Neutrophil (primary cell): ENCODE data around the gene TRIOBP.

Experiments used
- H3K27ac ChIP-seq: fragments of 200-600 bp; sonication (generic); 2 replicates; pipeline ENCODE4 v1.5.1; 2016; ENCODE audit warnings: mild to moderate bottlenecking, moderate library complexity
- H3K27me3 ChIP-seq: fragments of 200-600 bp; sonication (generic); 2 replicates; pipeline ENCODE4 v1.6.0; 2016; ENCODE audit warnings: mild to moderate bottlenecking
- H3K36me3 ChIP-seq: fragments of 200-600 bp; sonication (generic); 2 replicates; pipeline ENCODE4 v1.5.1; 2017
- H3K4me1 ChIP-seq, 2 experiments: fragments of 200-600 bp in 1 of 2; sonication (generic) in 1 of 2; 1 replicate in 1 of 2; 2 replicates in 1 of 2; pipeline versions ENCODE4 v1.5.1 to v1.6.1; 2013 to 2016; ENCODE audit warnings: low read depth in 1 of 2, low read length in 1 of 2, mild to moderate bottlenecking in 1 of 2, moderate library complexity in 1 of 2; ENCODE audit not compliant: control insufficient read depth in 1 of 2, insufficient read depth in 1 of 2
- H3K4me3 ChIP-seq, 2 experiments: fragments of 200-600 bp in 1 of 2; sonication (generic) in 1 of 2; 1 replicate in 1 of 2; 2 replicates in 1 of 2; pipeline ENCODE4 v1.5.1; 2013 to 2016; ENCODE audit warnings: low read depth in 1 of 2, low read length in 1 of 2, mild to moderate bottlenecking in 1 of 2, moderate library complexity in 1 of 2
- H3K9me3 ChIP-seq: fragments of 200-600 bp; sonication (generic); 2 replicates; pipeline ENCODE4 v1.5.1; 2016
- CTCF ChIP-seq: fragments of 200-600 bp; sonication (generic); IDR thresholded peaks from 2 replicates; pipeline ENCODE4 v1.5.1; 2016; ENCODE audit warnings: antibody characterized with exemption

TRIOBP gene

DNA sequence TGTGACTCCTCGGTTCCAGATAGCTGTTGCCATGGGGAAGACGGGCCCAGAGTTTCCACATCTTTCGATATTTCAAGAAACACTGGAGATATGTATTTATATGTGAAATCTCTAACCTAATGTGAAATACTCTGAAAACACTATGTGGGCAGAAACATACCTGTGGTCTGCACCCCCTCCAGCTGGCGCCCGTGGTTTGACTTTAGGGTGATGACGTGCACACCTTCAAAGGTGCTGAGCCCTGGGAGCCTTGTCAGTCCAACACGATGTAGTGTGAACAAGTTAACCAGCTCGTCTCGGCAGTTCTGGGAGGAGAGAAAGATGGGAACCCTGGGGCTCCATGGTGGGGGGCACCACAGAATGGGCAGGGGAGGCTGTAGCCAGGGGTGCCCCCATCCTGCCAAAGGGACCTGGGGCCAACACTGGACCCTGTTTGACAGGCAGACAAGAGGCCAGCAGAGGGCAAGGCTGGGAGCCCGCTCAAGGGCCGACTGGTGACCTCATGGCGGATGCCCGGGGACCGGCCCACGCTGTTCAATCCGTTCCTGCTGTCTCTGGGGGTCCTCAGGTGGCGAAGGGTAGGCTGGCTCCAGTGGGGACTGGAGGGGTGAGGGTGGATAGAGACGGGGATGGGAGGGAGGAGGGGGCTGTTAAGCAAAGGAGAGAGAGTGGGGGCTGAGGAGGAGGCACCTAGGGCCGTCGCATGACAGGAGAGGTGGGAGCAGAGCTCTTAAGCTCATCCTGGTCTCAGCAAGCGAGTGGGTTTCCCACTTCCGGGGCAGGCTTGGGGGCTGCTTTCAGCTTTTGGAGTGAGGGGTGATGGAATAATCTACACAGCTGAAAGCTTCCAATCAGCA is 43.8 kb downstream of the TRIOBP start:
- Histone ChIP-seq H3K4me3 (peak overlapping the region; percentile 53 to 56), H3K27ac (peak overlapping the region; percentile 96), H3K9me3 (no peaks in the 10 kb centered on the region), H3K36me3 (peaks cover 10% of the 10 kb centered on the region), H3K27me3 (no peaks in the 10 kb centered on the region), H3K4me1 (peaks cover 82 to 84% of the 10 kb centered on the region in 2 experiments)
- TF ChIP-seq CTCF: no peak

GRCh38 chr22:37741312-37741795 is 44.5 kb downstream of the TRIOBP start:
- TF ChIP-seq CTCF: no peak
- H3K9me3 ChIP-seq: no peaks in the 10 kb centered on the region
- H3K4me3 ChIP-seq: peak overlapping the region; percentile 53 to 56
- H3K4me1 ChIP-seq: peaks cover 82 to 85% of the 10 kb centered on the region in 2 experiments
- peaks cover 10% of the 10 kb centered on the region for H3K36me3 ChIP-seq
- H3K27ac ChIP-seq: peak overlapping the region; percentile 96
- H3K27me3 ChIP-seq: no peaks in the 10 kb centered on the region

DNA sequence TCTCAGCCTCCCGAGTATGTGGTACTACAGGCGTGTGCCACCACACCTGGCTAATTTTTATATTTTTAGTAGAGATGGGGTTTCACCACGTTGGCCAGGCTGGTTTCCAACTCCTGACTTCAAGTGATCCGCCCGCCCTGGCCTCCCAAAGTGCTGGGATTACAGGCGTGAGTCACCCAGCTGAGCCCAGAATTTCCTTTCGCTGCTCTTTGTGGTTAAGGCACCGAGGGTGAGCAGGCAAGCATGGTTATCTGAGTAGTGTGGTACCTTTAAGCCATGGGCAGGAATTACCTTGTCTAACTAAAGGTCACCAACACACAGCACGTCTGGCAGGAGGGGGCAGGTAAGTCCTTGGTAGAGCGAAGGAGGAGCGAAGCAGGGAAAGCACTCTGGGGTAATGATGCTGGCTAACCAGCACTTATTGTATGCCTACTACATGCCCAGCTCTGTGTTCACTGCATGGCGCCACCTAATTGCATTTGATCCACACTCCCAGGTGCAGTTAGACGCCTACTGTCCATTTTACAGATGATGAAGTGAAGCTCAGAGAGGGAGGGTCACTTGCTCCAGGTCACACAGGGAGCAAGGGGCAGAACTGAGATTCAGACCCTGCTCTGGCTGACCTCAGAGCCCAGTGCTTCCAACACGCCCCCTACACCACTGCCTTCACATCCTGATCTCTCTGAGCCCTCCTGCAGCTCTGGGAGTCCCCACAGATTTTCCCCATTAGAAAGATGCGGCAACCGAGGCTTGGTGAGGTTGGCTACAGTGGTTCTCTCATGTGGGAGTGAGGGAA is 45.7 kb downstream of the TRIOBP start:
- H3K4me3 ChIP-seq: no peak overlapping the region
- H3K27ac ChIP-seq: peak overlapping the region; percentile 96
- H3K9me3 ChIP-seq: no peaks in the 10 kb centered on the region
- H3K36me3 ChIP-seq: peaks cover 10% of the 10 kb centered on the region
- no peak for TF ChIP-seq CTCF
- no peaks in the 10 kb centered on the region for H3K27me3 ChIP-seq
- H3K4me1 ChIP-seq: peaks cover 86 to 90% of the 10 kb centered on the region in 2 experiments

GRCh38 chr22:37744589-37744988 is 47.7 kb downstream of the TRIOBP start:
- no peak for TF ChIP-seq CTCF
- Histone ChIP-seq H3K36me3 (peaks cover 10% of the 10 kb centered on the region), H3K27me3 (no peaks in the 10 kb centered on the region), H3K27ac (peak overlapping the region; percentile 96), H3K4me1 (peaks cover 81 to 85% of the 10 kb centered on the region in 2 experiments), H3K4me3 (peak overlapping the region; percentile 80 to 97), H3K9me3 (no peaks in the 10 kb centered on the region)

DNA sequence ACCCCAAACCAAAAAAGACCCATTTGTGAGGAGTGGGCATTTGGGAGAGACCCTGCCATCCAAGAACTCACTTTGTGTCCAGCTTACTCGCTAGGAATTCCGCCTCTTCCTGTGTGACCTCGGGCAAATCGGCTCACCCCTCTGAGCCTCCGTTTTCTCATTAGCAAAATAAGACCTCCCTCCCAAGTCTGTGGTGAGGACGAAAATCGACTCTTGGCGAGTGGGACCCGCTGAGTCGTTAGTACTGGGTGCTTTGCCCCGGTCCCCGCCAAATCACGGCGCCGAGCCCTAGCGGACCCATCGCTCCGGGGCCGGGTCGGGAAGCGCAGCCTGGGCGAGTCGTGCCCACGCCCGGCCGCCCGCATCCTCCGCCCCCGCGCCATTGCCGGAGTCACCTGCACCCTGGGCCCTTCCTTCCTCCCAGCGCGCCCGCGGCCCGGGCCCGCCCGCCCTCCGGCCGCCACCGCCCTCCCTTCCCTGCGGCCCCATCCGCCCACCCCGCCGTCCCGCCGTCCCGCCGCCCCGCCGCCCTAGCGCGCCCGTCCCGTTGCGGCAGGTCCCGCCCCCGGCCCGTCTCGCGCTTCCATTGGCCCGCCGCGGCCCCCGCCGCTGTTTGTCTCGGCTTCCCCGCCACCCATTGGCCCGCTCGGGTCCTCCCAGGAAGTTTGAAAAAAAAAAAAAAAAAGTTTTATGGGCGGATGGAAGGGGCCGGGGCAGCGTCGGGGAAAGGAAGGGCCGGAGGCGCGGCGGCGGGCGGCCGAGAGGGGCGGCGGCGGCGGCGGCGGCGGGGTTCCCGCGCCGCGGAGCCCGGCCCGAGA is 48.9 kb downstream of the TRIOBP start:
- Histone ChIP-seq H3K4me3 (peak overlapping the region; percentile 93 to 97), H3K27ac (peak overlapping the region; percentile 96), H3K4me1 (peaks cover 70 to 73% of the 10 kb centered on the region in 2 experiments), H3K36me3 (peaks cover 10% of the 10 kb centered on the region), H3K27me3 (no peaks in the 10 kb centered on the region), H3K9me3 (no peaks in the 10 kb centered on the region)
- TF ChIP-seq CTCF: peak; percentile 28
